GM13977 (cell line): ENCODE results near the gene ZMYM2.
A peak's percentile ranks its signal among the peaks of the same experiment; 100 is the strongest.
"Not testable (repeated sequence)": the region's sequence is repeated elsewhere in the genome, so short reads cannot be mapped to it uniquely, and the experiment has no call there.

Source experiments
- DNase-seq: peaks from one replicate; pipeline ENCODE4 v3.0.0; 2012; ENCODE audit warnings: low spot score
- in situ Hi-C: fragments of 300-500 bp; cut with MboI; formaldehyde crosslinking; loops from one replicate; pipeline ENCODE4 v1.12.0; 2022; ENCODE audit warnings: low sequenced_read_pairs, low pct_unique_long_range_greater_than_20kb, mixed read lengths, inconsistent platforms; ENCODE audit not compliant: unreplicated experiment
- TF ChIP-seq, protein P1 (sequence below): IDR thresholded peaks from 2 replicates; pipeline ENCODE4 v1.5.1; 2012; ENCODE audit warnings: mild to moderate bottlenecking, control low read depth; ENCODE audit not compliant: insufficient read depth; ENCODE audit errors: extremely low read depth, missing control alignments

ZMYM2 gene

GRCh38 chr13:20019043-20019442, 60.5 kb downstream of the ZMYM2 start:
- DNase-seq: peak; percentile 18

GRCh38 chr13:20024702-20025101, 66.2 kb downstream of the ZMYM2 start:
- TF ChIP-seq, protein P1, sequence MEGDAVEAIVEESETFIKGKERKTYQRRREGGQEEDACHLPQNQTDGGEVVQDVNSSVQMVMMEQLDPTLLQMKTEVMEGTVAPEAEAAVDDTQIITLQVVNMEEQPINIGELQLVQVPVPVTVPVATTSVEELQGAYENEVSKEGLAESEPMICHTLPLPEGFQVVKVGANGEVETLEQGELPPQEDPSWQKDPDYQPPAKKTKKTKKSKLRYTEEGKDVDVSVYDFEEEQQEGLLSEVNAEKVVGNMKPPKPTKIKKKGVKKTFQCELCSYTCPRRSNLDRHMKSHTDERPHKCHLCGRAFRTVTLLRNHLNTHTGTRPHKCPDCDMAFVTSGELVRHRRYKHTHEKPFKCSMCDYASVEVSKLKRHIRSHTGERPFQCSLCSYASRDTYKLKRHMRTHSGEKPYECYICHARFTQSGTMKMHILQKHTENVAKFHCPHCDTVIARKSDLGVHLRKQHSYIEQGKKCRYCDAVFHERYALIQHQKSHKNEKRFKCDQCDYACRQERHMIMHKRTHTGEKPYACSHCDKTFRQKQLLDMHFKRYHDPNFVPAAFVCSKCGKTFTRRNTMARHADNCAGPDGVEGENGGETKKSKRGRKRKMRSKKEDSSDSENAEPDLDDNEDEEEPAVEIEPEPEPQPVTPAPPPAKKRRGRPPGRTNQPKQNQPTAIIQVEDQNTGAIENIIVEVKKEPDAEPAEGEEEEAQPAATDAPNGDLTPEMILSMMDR: no peak
- no peak for DNase-seq
- in situ Hi-C loops: no loop called here

More at GRCh38 chr13:20019043-20019442, 60.5 kb downstream of the ZMYM2 start:
- in situ Hi-C loops: no loop called here
- TF ChIP-seq, protein P1: no peak

- TF ChIP-seq, protein P1: no peak
These were observed 70.4 kb downstream of the ZMYM2 start for GRCh38 chr13:20028953-20029352.

DNA sequence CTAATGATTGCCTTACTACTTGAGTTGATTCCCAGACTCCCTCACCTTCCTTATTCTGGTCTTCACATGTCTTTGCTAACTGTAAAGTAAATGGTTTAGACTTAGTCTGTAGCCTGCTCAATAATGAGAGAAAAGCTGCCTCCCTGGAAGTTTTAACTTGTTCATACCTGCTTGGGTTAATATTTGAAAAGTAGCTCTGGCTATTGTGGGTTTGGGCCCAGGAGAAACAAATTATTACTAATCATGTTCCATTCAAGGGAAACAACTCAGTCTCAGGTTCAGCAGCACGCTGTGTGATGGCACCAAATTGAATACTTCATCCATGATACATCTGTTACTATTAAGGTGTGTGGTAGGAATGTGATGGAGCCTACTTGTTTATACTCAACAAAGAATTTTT, 75.0 kb downstream of the ZMYM2 start:
- in situ Hi-C loops: no loop called here
- TF ChIP-seq, protein P1: no peak
- no peak for DNase-seq

More at GRCh38 chr13:20028953-20029352, 70.4 kb downstream of the ZMYM2 start:
- no peak for DNase-seq
- in situ Hi-C loops: no loop called here

GRCh38 chr13:20035130-20035529, 76.6 kb downstream of the ZMYM2 start:
- no peak for DNase-seq
- in situ Hi-C loops: no loop called here

GRCh38 chr13:20037908-20038307, 79.4 kb downstream of the ZMYM2 start:
- DNase-seq: no peak
- in situ Hi-C loops: no loop called here
- TF ChIP-seq, protein P1: no peak

More at GRCh38 chr13:20035130-20035529, 76.6 kb downstream of the ZMYM2 start:
- TF ChIP-seq, protein P1: no peak

GRCh38 chr13:20042603-20043002, 84.1 kb downstream of the ZMYM2 start:
- DNase-seq, in situ Hi-C loops: not testable (repeated sequence)
